Ovary (tissue), 9 donors: ENCODE measurements around the gene ING1. TPM values are rescaled to one million over a fixed set of nuclear protein-coding genes. Genes with fewer than 3 reads are reported as not detected.

Experiments used
- DNase-seq, 5 donors: peaks; one replicate each; pipeline ENCODE4 v3.0.0-alpha.2; 2019 to 2020
- H3K27ac ChIP-seq, 2 donors: fragments of 200-600 bp; one replicate each; pipeline versions ENCODE4 v1.5.1 to v1.8.0; 2019 to 2022
- H3K27me3 ChIP-seq: fragments of 200-600 bp; one replicate; pipeline ENCODE4 v1.8.0; 2022
- H3K36me3 ChIP-seq: fragments of 200-600 bp; sonication (generic); one replicate; pipeline ENCODE4 v1.5.1; 2019
- H3K4me1 ChIP-seq: one replicate; pipeline ENCODE4 v1.8.1; 2013; ENCODE audit warnings: mild to moderate bottlenecking, moderate library complexity; ENCODE audit not compliant: insufficient read depth
- H3K4me3 ChIP-seq: fragments of 200-600 bp; sonication (generic); one replicate; pipeline ENCODE4 v1.5.1; 2017
- H3K9me3 ChIP-seq, 2 donors: fragments of 200-600 bp in 1 of 2; sonication (generic) in 1 of 2; one replicate each; pipeline versions ENCODE4 v1.5.1 to v1.8.1; 2013 to 2019; ENCODE audit warnings: mild to moderate bottlenecking in 1 of 2, moderate library complexity in 1 of 2
- CTCF ChIP-seq, 3 donors: fragments of 450-650 bp in 2 of 3; fragments of 200-600 bp in 1 of 3; IDR thresholded peaks; one replicate each; pipeline versions ENCODE4 v1.5.1 to v1.8.0; 2016 to 2022; ENCODE audit warnings: antibody characterized with exemption in 3 of 3, mild to moderate bottlenecking in 1 of 3
- EP300 ChIP-seq: sonication (generic); formaldehyde crosslinking; IDR thresholded peaks from one replicate; pipeline ENCODE4 v1.6.1; 2017; ENCODE audit warnings: antibody characterized with exemption
- POLR2A ChIP-seq: fragments of 450-650 bp; IDR thresholded peaks from one replicate; pipeline ENCODE4 v1.6.1; 2017; ENCODE audit warnings: antibody characterized with exemption, mild to moderate bottlenecking, moderate library complexity
- WGBS, 3 donors: extraction: QIAGEN DNeasy Blood & Tissue Kit in 1 of 3; methylation state at CpG; one replicate each; pipeline versions ENCODE4 v1.1.5 to v1.1.7; 2013 to 2017; 5-methylcytosine and 5-hydroxymethylcytosine counted together
- intact Hi-C, 4 donors: fragments of 100-400 bp; cut with DNase I; formaldehyde crosslinking; loops; one replicate each; pipeline versions ENCODE4 v1.11.0 to v1.15.1; 2022 to 2023
- polyA plus RNA-seq, 2 donors: library from polyadenylated mRNA; stranded (reverse); fragments of 200-250 nt in 1 of 2; fragments of 350-450 nt in 1 of 2; fragmentation: Illumina TruSeq in 1 of 2; extraction: RNeasy Lipid Tissue Mini Kit (QIAGEN cat#74804) in 1 of 2; gene quantifications; one replicate each; pipeline ENCODE4 v1.2.3, GENCODE V29; 2013 to 2014
- total RNA-seq, 7 donors: library from RNA; depleted of rRNA in 2 of 7; stranded (reverse); fragments of >200 nt in 2 of 7; fragmentation: NEBNext Ultra II Directional in 3 of 7; extraction: Animal tissue kit (Norgen Biotek cat#: 25700) in 3 of 7; gene quantifications; one replicate each; pipeline versions ENCODE4 v1.1.0 to v1.2.4, GENCODE V29; 2016 to 2023
- donor health status: DM: no; HTN: no; CAD: no; lungs with moderate emphysema.
- donor health status: DM: no; HTN: no; CAD: no.
- donor health status: Bipolar disorder and iron deficiency.
- donor health status: DM: yes; HTN: yes; CAD: no.
- donor health status: DM: no; HTN: no; CAD: no.
- donor health status: DM: yes; HTN: yes; CAD: no.

Gene ING1
- total and polyA plus RNA-seq, 9 donors, result 11.2 to 34.5 (median 19.1) TPM

GRCh38 chr13:110760611-110761010, 47.1 kb downstream of the ING1 start:
- TF ChIP-seq EP300 (no peak), POLR2A (no peak), CTCF (IDR thresholded peaks at IDR 0.05) (no peak)
- 91 to 93% (median 92%) methylated on average over 6 of the region's 6 CpGs for WGBS, 3 donors
- H3K36me3 ChIP-seq, result no peaks in the 10 kb centered on the region
- peaks cover 5% of the 10 kb centered on the region for H3K4me1 ChIP-seq
- H3K9me3 ChIP-seq, result no peaks in the 10 kb centered on the region
- intact Hi-C loops, result no loop called here
- H3K4me3 ChIP-seq, result no peak overlapping the region
- H3K27me3 ChIP-seq, result no peaks in the 10 kb centered on the region
- H3K27ac ChIP-seq, result no peak overlapping the region
- DNase-seq, result no peak

DNA sequence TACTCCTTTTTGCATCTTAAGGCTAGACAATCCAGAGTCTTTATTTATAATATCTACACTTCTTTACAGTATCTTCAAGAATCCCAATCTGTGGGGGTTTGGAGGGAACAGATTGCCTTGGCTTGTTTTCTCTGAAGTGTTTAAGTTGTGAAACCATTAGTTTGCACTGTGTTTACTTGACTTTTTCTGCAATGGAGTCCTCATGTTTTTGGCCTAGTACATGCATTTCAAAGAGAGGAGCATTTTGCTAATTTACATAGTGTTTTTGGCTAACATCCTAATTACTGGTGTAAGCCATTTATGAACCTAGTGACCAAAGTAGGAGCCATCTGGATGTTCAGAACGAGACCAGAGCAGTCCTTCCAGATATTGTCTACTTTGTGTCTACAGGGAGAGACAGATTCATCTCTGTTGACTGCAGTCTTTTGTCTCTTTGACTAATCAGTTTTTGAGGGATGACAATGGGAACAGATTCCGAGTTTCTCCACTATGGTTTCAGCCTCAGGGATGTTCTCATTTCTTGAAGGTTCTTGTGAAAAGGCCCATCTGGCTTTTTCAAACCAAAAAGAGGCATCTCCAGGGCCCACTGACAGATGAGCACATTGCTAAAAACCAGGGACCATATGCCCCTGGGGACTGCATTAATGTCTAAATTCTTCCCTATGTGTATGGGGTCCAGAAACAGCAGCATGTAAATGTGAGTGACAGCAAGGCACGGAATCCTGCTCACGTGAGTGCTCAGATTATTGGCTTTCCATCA, 53.4 kb downstream of the ING1 start:
- no peaks in the 10 kb centered on the region for H3K9me3 ChIP-seq
- TF ChIP-seq EP300 (no peak), POLR2A (no peak), CTCF (IDR thresholded peaks at IDR 0.05) (no peak)
- no peaks in the 10 kb centered on the region for H3K27me3 ChIP-seq
- intact Hi-C loops, result no loop called here
- no peak overlapping the region for H3K4me3 ChIP-seq
- WGBS, 3 donors, result 88 to 91% (median 91%) methylated on average over 4 of the region's 4 CpGs
- no peak overlapping the region for H3K27ac ChIP-seq
- DNase-seq, result no peak
- no peaks in the 10 kb centered on the region for H3K4me1 ChIP-seq
- no peaks in the 10 kb centered on the region for H3K36me3 ChIP-seq

DNA sequence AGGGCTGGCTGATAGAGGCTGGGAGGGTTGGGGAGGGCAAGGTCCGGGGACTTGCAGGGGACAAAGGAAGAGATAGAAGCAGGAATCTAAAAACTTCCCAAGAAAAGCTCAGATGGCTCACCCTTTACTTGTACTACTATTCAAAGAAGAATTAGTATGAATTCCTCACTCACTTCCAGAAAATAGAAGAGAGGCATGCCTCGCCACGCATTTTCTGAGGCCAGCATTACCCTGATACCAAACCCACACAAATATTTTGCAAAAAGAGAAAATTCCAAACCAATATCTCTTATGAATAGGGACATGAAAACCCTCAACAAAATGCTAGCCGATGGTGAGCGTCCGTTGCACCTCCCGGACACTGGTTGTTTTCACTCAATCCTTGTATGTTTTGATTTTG, 54.0 kb downstream of the ING1 start:
- H3K4me1 ChIP-seq, result no peaks in the 10 kb centered on the region
- intact Hi-C loops, result no loop called here

DNA sequence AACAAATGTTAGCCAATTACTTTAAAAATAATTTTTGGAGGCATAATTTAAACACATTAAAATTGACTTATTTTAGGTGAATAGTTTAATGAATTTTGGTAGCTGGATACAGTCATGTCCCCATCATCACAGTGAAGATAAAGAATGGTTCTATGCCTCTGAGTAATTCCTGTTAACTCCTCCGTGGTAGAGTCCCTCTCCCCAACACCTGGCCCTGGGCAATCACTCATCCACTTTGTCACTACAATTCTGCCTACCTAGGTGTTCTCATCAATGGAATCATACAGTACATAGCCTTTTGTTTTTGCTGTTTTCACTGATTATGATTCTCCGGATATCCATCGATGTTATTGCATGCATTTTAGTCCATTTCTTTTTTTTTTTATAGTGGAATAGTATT, 55.6 kb downstream of the ING1 start:
- TF ChIP-seq EP300 (no peak), POLR2A (no peak), CTCF (IDR thresholded peaks at IDR 0.05) (no peak)
- no peak overlapping the region for H3K27ac ChIP-seq
- 58 to 76% (median 74%) methylated on average over 3 of the region's 3 CpGs for WGBS, 3 donors
- no peaks in the 10 kb centered on the region for H3K27me3 ChIP-seq
- H3K4me3 ChIP-seq, result no peak overlapping the region
- no peaks in the 10 kb centered on the region for H3K9me3 ChIP-seq
- intact Hi-C loops, result no loop called here
- H3K36me3 ChIP-seq, result no peaks in the 10 kb centered on the region
- DNase-seq, result no peak
- no peaks in the 10 kb centered on the region for H3K4me1 ChIP-seq

More for the DNA sequence above, 54.0 kb downstream of the ING1 start:
- 66 to 70% (median 67%) methylated on average over 7 of the region's 7 CpGs for WGBS, 3 donors
- Histone ChIP-seq H3K9me3 (no peaks in the 10 kb centered on the region), H3K36me3 (no peaks in the 10 kb centered on the region), H3K27ac (no peak overlapping the region), H3K27me3 (no peaks in the 10 kb centered on the region), H3K4me3 (no peak overlapping the region)
- no peak for DNase-seq
- TF ChIP-seq POLR2A (no peak), EP300 (no peak), CTCF (IDR thresholded peaks at IDR 0.05) (no peak)
